Camera-type eye (tissue), 1 donor: ENCODE results near the gene SIT1. TPM values are rescaled to one million over a fixed set of nuclear protein-coding genes. Genes with fewer than 3 reads are reported as not detected.

Source experiments
- total RNA-seq: library from RNA; depleted of rRNA; stranded (reverse); fragments of >200 nt; gene quantifications from one replicate; pipeline ENCODE4 v1.2.3, GENCODE V29; 2014

SIT1 gene, protein sequence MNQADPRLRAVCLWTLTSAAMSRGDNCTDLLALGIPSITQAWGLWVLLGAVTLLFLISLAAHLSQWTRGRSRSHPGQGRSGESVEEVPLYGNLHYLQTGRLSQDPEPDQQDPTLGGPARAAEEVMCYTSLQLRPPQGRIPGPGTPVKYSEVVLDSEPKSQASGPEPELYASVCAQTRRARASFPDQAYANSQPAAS
- not detected for total RNA-seq

DNA sequence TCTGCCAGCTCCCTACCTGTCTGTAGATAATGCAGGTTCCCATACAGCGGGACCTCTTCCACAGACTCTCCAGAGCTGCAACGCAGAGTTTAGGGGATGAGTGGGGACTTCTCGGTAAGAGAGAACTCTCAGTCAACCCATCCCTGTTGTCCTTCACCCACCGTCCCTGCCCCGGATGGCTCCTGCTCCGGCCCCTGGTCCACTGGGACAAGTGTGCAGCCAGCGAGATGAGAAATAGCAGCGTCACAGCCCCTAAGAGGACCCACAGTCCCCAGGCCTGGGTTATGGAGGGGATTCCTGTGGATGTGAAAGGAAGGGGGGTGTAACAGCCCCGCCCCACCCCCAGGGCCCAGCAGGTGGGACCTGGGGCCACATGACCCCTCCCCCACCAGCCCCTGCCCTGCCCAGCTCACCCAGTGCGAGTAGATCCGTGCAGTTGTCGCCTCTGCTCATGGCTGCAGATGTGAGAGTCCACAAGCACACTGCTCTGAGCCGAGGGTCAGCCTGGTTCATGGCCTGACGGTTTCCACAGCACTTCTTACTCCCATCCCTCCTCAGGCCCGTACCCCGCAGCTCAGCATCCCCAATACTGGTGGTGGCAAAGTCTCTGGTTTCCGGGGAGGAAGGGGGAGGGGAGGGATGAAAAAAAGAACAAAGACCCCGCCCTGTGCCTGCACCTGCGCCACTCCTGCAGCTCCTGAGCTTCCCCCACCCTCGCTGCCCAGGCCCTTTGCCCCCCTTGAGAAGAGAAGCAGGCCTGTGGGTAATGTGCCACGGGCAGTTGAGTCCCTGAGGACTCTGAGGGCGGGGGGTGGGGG, at the start of gene SIT1:
Gene SIT1, minus strand, starts transcription at position 591 of the 818 bp plus-strand sequence. Its CDS starts 78 bp downstream, at position 513.

DNA sequence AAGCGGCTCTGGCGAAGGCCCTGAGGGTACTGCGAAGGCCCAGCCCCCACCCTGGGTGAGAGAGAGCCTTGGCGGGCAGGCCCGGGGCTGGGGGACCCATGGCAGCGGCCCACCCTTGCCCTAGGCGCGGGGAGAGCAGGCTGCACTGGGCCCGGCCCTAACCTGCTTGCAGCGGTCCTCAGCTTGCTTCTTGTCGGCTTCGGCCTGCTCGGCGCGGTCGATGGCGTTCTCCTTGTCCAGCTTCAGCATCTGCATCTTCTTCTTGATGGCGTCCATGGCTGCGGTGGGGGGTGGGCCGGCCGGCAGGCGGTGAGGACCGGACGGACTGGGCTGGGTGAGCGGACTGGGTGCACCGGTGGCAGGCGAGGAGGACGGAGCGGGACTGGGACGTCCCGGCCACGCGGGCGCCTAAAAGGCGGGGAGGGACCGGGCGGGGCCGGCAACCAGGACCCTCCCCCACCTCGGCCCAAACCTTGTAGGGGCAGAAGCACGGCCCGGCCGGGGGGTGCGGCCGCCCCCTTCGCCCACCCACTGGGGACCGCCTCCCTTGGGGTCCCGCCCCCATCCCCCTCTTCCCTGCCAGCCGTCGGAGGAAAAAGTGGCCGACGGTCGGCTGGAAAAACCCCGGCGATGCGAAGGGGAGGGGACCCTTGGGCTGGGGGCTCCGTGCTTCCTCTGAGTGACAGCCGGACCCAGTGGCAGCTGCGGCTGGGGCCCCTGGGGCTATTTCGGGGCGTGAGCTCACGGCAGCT, 39.0 kb upstream of the SIT1 start, which contains the start of gene TPM2:
Gene TPM2, minus strand, starts transcription at position 384 of the 752 bp plus-strand sequence. Its CDS starts 108 bp downstream, at position 276.

DNA sequence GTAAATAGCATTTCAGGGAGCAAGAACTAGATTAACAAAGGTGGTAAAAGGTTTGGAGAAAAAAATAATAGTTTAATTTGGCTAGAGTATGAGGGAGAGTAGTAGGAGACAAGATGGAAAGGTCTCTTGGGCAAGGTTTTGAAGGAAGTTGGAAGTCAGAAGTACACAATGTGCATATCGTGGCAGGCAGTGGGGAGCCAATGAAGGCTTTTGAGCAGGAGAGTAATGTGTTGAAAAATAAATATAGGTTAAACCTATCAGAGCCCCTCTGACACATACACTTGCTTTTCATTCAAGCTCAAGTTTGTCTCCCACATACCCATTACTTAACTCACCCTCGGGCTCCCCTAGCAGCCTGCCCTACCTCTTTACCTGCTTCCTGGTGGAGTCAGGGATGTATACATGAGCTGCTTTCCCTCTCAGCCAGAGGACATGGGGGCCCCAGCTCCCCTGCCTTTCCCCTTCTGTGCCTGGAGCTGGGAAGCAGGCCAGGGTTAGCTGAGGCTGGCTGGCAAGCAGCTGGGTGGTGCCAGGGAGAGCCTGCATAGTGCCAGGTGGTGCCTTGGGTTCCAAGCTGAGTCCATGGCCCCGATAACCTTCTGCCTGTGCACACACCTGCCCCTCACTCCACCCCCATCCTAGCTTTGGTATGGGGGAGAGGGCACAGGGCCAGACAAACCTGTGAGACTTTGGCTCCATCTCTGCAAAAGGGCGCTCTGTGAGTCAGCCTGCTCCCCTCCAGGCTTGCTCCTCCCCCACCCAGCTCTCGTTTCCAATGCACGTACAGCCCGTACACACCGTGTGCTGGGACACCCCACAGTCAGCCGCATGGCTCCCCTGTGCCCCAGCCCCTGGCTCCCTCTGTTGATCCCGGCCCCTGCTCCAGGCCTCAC, 22.6 kb upstream of the SIT1 start, which contains the start of gene CA9:
Gene CA9, plus strand, starts transcription at position 797 of the 893 bp plus-strand sequence. Its CDS starts 32 bp downstream, at position 829.

DNA sequence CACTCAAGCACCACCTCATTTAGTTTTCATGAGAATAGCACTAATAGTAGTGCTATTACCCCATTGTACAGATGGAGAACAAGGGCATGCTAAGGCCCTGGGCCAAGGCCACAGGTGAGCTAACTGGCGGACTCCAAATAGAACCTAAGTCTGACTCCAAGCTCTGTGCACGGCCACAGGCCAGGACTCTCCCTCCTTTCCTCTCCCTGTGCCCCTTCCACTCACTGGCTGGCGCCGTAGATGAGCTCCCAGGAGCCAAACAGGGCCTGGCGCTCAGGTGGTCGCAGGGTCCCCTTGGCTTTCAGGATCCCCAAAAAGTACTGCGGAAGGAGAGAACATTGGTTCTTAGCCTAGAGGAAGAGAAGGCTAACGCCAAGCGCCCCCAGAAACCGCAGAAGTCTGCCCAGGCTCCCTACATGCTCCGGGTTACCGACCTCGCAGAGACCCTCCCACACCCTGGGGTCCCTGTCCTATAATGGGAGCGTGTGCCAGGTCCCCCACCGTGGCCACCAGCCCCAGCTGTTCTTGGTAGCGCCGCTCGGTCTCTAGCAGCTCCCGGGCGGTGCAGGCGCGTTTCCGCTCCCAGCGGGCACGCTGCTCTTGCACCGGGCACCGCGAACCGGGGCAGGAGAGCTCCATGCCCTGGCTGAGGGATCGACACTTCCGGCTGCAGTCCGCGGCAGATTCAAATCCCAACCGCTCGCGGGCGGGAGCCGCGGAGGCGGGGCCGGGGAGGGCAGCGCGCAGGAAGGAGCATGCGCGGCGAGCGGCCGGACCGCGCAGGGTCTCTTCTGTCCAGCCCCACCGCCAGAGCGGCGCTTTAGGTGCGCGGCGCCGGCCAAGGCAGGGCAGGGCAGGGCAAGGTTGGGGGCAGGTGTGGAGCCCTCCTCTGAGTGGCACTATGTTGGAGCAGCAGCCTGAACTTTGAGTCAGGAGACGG, 14.1 kb upstream of the SIT1 start, which contains the start of gene ARHGEF39:
Gene ARHGEF39, minus strand, starts transcription at position 665 of the 940 bp plus-strand sequence. Its CDS starts 26 bp downstream, at position 639.

DNA sequence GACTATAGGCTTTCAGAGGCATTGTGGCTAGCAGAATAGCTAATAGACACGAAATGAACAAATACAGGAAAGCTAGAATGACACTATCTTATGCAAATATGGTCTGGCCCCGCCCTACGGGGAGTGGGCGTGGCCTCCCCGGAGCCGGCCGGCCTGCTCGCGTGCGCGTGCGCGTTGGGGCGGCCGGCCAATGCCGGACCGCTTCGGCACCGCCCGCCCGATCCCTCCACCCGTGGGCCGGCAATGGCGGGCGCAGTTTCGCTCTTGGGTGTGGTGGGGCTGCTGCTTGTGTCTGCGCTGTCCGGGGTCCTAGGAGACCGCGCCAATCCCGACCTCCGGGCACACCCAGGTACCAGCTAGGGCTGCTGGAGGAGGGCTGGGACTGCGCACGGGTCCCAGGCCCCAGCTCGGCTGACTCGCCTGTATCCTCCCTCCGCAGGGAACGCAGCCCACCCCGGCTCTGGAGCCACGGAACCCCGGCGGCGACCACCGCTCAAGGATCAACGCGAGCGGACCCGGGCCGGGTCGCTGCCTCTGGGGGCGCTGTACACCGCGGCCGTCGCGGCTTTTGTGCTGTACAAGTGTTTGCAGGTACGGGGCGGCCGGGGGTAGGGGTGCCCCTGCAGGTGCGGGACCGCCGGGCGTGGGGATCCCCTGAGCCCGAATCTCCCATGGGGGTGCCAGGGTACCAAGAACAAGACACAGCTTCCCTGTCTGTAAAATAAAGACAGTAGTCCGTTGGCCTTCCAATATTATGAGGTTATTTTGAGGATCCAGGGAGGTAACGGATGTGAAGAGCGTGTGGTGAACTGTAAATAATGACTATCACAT, 7.6 kb upstream of the SIT1 start, which contains the start of gene CCDC107:
Gene CCDC107, plus strand, starts transcription at position 156 of the 831 bp plus-strand sequence. Its CDS starts 88 bp downstream, at position 244.

DNA sequence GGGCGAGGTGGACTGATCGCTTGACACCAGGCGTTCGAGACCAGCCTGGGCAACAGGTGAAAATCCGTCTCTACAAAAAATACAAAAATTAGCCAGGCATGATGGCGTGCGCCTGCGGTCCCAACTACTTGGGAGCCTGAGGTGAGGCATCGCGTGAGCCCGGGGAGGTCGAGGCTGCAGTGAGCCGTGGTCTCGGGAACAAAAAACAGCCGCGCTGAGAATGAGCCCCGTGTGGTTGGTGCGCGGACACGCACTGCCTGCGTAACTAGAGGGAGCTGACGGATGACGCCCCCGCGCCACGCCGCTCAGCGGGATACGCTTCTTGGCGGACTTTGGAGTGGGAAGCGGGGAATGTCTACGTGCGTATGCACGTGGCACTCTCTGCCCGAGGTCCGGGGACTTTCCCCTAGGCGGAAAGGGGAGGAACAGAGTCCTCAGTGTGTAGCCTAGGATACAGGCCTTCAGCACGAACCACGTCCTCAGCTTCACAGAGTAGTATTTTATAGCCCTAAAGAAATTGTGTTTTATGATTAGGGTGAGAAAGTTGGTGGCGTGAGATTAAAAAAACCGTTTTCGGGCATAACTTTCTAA, 6.9 kb upstream of the SIT1 start, which contains the start of gene RMRP:
Gene RMRP, minus strand, starts transcription at position 474 of the 591 bp plus-strand sequence.

DNA sequence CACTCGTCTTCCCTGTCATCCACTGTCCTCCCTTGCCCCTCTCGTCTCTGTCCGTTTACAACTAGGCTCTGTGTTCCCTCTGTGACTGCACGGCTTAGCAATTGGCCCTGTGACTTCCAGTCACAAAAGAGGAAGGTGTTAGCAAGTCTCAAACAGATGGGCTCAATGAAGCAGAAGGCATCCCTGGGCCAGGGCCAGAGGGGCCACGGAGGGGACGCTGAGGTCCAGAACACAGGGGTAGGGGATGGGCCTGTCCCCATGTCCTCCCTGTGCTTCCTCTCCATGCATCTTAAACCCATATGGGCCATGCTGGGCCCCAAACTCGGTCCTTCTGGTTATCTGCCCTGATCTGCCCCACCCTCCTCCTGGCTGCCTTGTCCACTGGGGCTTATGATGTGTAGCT, 32.4 kb downstream of the SIT1 start, which contains the start of gene CD72:
Gene CD72, minus strand, starts transcription at position 89 of the 403 bp plus-strand sequence. CDS start 110 bp downstream, outside the sequence.

DNA sequence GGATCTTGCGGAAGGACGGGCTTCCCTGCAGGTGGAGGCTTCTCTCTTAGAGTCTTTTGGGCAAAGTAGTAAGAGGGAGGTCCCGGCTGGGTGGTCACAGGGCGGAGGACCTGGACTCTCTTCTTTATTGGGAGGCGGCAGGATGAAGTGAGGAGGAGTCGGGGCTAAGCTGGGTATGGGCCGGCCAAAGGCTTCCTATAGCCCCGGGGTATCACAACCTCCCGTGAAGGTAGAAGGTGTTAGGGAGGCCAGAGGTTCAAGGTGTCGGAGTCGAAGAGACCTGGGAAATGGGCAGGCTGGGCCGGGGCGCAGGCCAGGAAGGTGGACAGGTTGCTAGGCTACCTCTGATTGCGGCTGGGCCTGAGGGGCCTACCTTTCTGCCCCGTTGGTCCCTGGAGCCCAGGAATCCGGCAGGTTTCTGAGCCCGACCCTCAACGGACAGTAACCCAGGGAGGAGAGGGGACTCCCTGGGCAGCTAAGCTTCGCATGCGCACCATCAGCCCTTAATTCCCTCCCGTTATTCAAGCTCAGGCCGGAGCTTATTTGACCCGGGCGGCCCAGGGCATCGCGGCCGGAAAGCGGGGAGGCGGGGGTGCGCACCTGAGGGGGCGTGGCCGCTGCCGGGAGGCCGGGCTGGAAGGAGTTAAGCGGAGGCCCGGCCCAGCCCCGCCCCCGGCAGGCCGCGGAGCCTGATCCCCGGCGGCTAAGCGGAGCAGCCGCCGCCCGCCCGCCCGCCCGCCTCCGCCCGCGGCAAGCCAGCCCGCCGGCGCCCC, 46.0 kb downstream of the SIT1 start, which contains the start of gene TESK1:
Gene TESK1, plus strand, starts transcription at position 685 of the 773 bp plus-strand sequence. CDS start 358 bp downstream, outside the sequence.

Other genes starting within 250 kb of the SIT1 start
- gene RUSC2, start 160.8 kb downstream of the SIT1 start, total RNA-seq = 40.5 TPM
- gene TESK1, start 45.7 kb downstream of the SIT1 start, total RNA-seq = 23.4 TPM
- 2.5 TPM for gene CD72, start 32.5 kb downstream of the SIT1 start, total RNA-seq
- gene RMRP, start 7.1 kb upstream of the SIT1 start, total RNA-seq = 5,655 TPM
- gene CCDC107, start 7.4 kb upstream of the SIT1 start, total RNA-seq = 8.9 TPM
- 1.9 TPM for gene ARHGEF39, start 14.3 kb upstream of the SIT1 start, total RNA-seq
- 0.88 TPM for gene CA9, start 23.0 kb upstream of the SIT1 start, total RNA-seq
- gene TPM2, start 39.0 kb upstream of the SIT1 start, total RNA-seq = 288 TPM
- 160 TPM for gene TLN1, start 81.3 kb upstream of the SIT1 start, total RNA-seq
- gene CREB3, start 81.7 kb upstream of the SIT1 start, total RNA-seq = 32.2 TPM
- 60.5 TPM for gene GBA2, start 98.3 kb upstream of the SIT1 start, total RNA-seq
- gene RGP1, start 98.4 kb upstream of the SIT1 start, total RNA-seq = 21.8 TPM
- gene MSMP, start 103.3 kb upstream of the SIT1 start, total RNA-seq = 2.3 TPM
- 30.7 TPM for gene NPR2, start 140.7 kb upstream of the SIT1 start, total RNA-seq
- gene SPAG8, start 161.3 kb upstream of the SIT1 start, total RNA-seq = 2.9 TPM
- gene HINT2, start 164.1 kb upstream of the SIT1 start, total RNA-seq = 17.0 TPM
- gene FAM221B, start 177.8 kb upstream of the SIT1 start, total RNA-seq = not detected
- 16.6 TPM for gene TMEM8B, start 178.3 kb upstream of the SIT1 start, total RNA-seq
- not detected for gene OR13J1, start 219.5 kb upstream of the SIT1 start, total RNA-seq